ENCODE data around the gene CXCL5.

- no peak for TF ChIP-seq CTCF (IDR thresholded peaks at IDR 0.05; ENCODE audit: insufficient read depth, low read depth, low read length)
- no peak for TF ChIP-seq EZH2 (IDR thresholded peaks at IDR 0.05; ENCODE audit: insufficient read depth, low read length)
Observed at GRCh38 chr4:73992050-73992449, 6.4 kb downstream of the CXCL5 start.
